CD4-positive, alpha-beta T cell (primary cell): ENCODE results near the gene MAOB. TPM values are rescaled to one million over a fixed set of nuclear protein-coding genes. Genes with fewer than 3 reads are reported as not detected.

Source experiments
- ATAC-seq: fragments of 200-7000 bp; cut with Tn5 transposase; one replicate; pipeline ENCODE4 v1.10.0; 2022; ENCODE audit warnings: mild to moderate bottlenecking; ENCODE audit not compliant: poor library complexity
- CTCF ChIA-PET: fragments of 350-600 bp; sonication (Branson Sonifier 250); formaldehyde crosslinking; loops from one replicate; lab custom pipeline; 2021; ENCODE audit warnings: antibody characterized with exemption, inconsistent platforms; lab: Charles Lee
- POLR2A ChIA-PET: fragments of 350-600 bp; sonication (Branson Sonifier 250); formaldehyde crosslinking; loops from one replicate; lab custom pipeline; 2021; ENCODE audit warnings: antibody characterized with exemption, inconsistent platforms; lab: Charles Lee
- DNase-seq, 14 experiments: peaks; one replicate each; pipeline ENCODE4 v3.0.0-alpha.2; 2013 to 2020; ENCODE audit warnings: mixed read lengths in 2 of 14
- H3K27ac ChIP-seq, 2 donors: one replicate each; pipeline versions ENCODE4 v1.5.1 to v1.7.0; 2013; ENCODE audit warnings: low read length in 2 of 2, low read depth in 1 of 2, mild to moderate bottlenecking in 1 of 2
- H3K27me3 ChIP-seq, 2 experiments: 1 replicate in 1 of 2; 2 replicates in 1 of 2; pipeline versions ENCODE4 v1.6.1 to v1.7.0; 2013; ENCODE audit warnings: low read length in 2 of 2, control low read depth in 1 of 2, mild to moderate bottlenecking in 1 of 2, moderate library complexity in 1 of 2; ENCODE audit not compliant: insufficient read depth in 2 of 2, control insufficient read depth in 1 of 2
- H3K36me3 ChIP-seq: one replicate; pipeline ENCODE4 v1.6.1; 2013; ENCODE audit warnings: low read length, control low read depth; ENCODE audit not compliant: insufficient read depth
- H3K4me1 ChIP-seq: one replicate; pipeline ENCODE4 v1.6.1; 2013; ENCODE audit warnings: low read length, control low read depth; ENCODE audit not compliant: insufficient read depth
- H3K4me3 ChIP-seq: one replicate; pipeline ENCODE4 v1.5.1; 2013; ENCODE audit warnings: mild to moderate bottlenecking, low read length, moderate library complexity
- H3K9me3 ChIP-seq, 2 experiments: 1 replicate in 1 of 2; 2 replicates in 1 of 2; pipeline versions ENCODE4 v1.6.1 to v1.7.0; 2013; ENCODE audit warnings: low read length in 2 of 2, mild to moderate bottlenecking in 2 of 2, control low read depth in 1 of 2, moderate library complexity in 1 of 2; ENCODE audit not compliant: control insufficient read depth in 1 of 2, insufficient read depth in 1 of 2
- H3K27ac Mint-ChIP-seq: one replicate; pipeline ENCODE4 v1.8.0; 2020; ENCODE audit warnings: mixed read lengths
- H3K27me3 Mint-ChIP-seq: one replicate; pipeline ENCODE4 v1.8.0; 2021; ENCODE audit warnings: mixed read lengths
- H3K36me3 Mint-ChIP-seq: one replicate; pipeline ENCODE4 v1.8.0; 2021; ENCODE audit warnings: low read depth, mixed read lengths
- H3K4me1 Mint-ChIP-seq: one replicate; pipeline ENCODE4 v1.8.0; 2021; ENCODE audit warnings: low read depth, mixed read lengths
- H3K4me3 Mint-ChIP-seq: one replicate; pipeline ENCODE4 v1.8.0; 2020; ENCODE audit warnings: mild to moderate bottlenecking, mixed read lengths
- H3K9me3 Mint-ChIP-seq: one replicate; pipeline ENCODE4 v1.8.0; 2020; ENCODE audit warnings: mixed read lengths
- CTCF ChIP-seq: fragments of 200-600 bp; IDR thresholded peaks from one replicate; pipeline ENCODE4 v1.8.0; 2022; ENCODE audit warnings: antibody characterized with exemption, mild to moderate bottlenecking
- intact Hi-C, 2 experiments: fragments of 100-400 bp; cut with DNase I in 1 of 2; cut with micrococcal nuclease in 1 of 2; formaldehyde crosslinking; loops; one replicate each; pipeline versions ENCODE4 v1.15.1 to v1.9.0; 2023 to 2025; cut with DNase I, micrococcal nuclease
- total RNA-seq, 174 experiments: library from RNA in 2 of 174; stranded (reverse) in 2 of 174; gene quantifications; one replicate each; pipeline ENCODE4 v1.2.3 and lab custom pipeline; 2021 to 2026

The MAOB gene
- total RNA-seq, 2 experiments from 2014 or later, result not detected

- no peak for TF ChIP-seq CTCF
- no peak overlapping the region for H3K27ac Mint-ChIP-seq
- Histone ChIP-seq H3K27me3 (no peaks in the 10 kb centered on the region), H3K27ac (no peak overlapping the region), H3K4me1 (no peaks in the 10 kb centered on the region), H3K9me3 (no peaks in the 10 kb centered on the region), H3K4me3 (no peak overlapping the region), H3K36me3 (no peaks in the 10 kb centered on the region)
- no peaks in the 10 kb centered on the region for H3K9me3 Mint-ChIP-seq
- H3K4me3 Mint-ChIP-seq, result no peak overlapping the region
- H3K27me3 Mint-ChIP-seq, result no peaks in the 10 kb centered on the region
- DNase-seq (no peak), ATAC-seq (no peak)
- intact Hi-C loops, result no loop called here
- no peaks in the 10 kb centered on the region for H3K36me3 Mint-ChIP-seq
- no peaks in the 10 kb centered on the region for H3K4me1 Mint-ChIP-seq
- ChIA-PET POLR2A (no interaction called here), CTCF (no interaction called here)
These were observed 19.8 kb downstream of the MAOB start for GRCh38 chrX:43862434-43862833.

- H3K4me1 ChIP-seq, result no peaks in the 10 kb centered on the region
- Mint-ChIP-seq H3K27me3 (no peaks in the 10 kb centered on the region), H3K4me1 (no peaks in the 10 kb centered on the region), H3K4me3 (no peak overlapping the region), H3K36me3 (no peaks in the 10 kb centered on the region), H3K27ac (no peak overlapping the region), H3K9me3 (no peaks in the 10 kb centered on the region)
- no peaks in the 10 kb centered on the region for H3K36me3 ChIP-seq
- no peaks in the 10 kb centered on the region for H3K27me3 ChIP-seq
- DNase-seq (no peak), ATAC-seq (no peak)
- intact Hi-C loops, result no loop called here
- no peak overlapping the region for H3K27ac ChIP-seq
- H3K9me3 ChIP-seq, result no peaks in the 10 kb centered on the region
- H3K4me3 ChIP-seq, result no peak overlapping the region
- TF ChIP-seq CTCF, result no peak
- POLR2A ChIA-PET, result no interaction called here
- CTCF ChIA-PET, result no interaction called here
These were observed 20.5 kb downstream of the MAOB start for GRCh38 chrX:43861750-43862149.

GRCh38 chrX:43860646-43861370 lies 21.4 kb downstream of the MAOB start:
- H3K9me3 ChIP-seq, result no peaks in the 10 kb centered on the region
- no peaks in the 10 kb centered on the region for H3K4me1 ChIP-seq
- H3K9me3 Mint-ChIP-seq, result no peaks in the 10 kb centered on the region
- H3K4me1 Mint-ChIP-seq, result no peaks in the 10 kb centered on the region
- no peaks in the 10 kb centered on the region for H3K27me3 ChIP-seq
- H3K27me3 Mint-ChIP-seq, result no peaks in the 10 kb centered on the region
- TF ChIP-seq CTCF, result no peak
- intact Hi-C loops, result no loop called here
- H3K4me3 ChIP-seq, result no peak overlapping the region
- POLR2A ChIA-PET, result no interaction called here
- no peaks in the 10 kb centered on the region for H3K36me3 Mint-ChIP-seq
- no peak overlapping the region for H3K4me3 Mint-ChIP-seq
- ATAC-seq (no peak), DNase-seq (no peak)
- no peaks in the 10 kb centered on the region for H3K36me3 ChIP-seq
- CTCF ChIA-PET, result no interaction called here
- H3K27ac ChIP-seq, result no peak overlapping the region
- no peak overlapping the region for H3K27ac Mint-ChIP-seq
